Calu3 (cell line): ENCODE data around the gene EVPL. TPM values are rescaled to one million over a fixed set of nuclear protein-coding genes. Genes with fewer than 3 reads are reported as not detected.
A peak's percentile ranks its signal among the peaks of the same experiment; 100 is the strongest.

Experiments used
- BruUV-seq: library from RNA; stranded (reverse); fragments of 400-500 nt; replicated peaks from 2 replicates; lab custom pipeline; 2021; lab: Mats Ljungman, UMichigan
- CTCF ChIA-PET: fragments of 300-600 bp; sonication (Branson Sonifier 250); formaldehyde crosslinking; loops from one replicate; lab custom pipeline; 2022; ENCODE audit warnings: antibody characterized with exemption; lab: Charles Lee
- DNase-seq: peaks from one replicate; pipeline ENCODE4 v3.0.0; 2022
- H3K27ac Mint-ChIP-seq: one replicate; pipeline ENCODE4 v1.8.0; 2022; ENCODE audit warnings: mixed read lengths; ENCODE audit not compliant: unreplicated experiment
- H3K27me3 Mint-ChIP-seq: one replicate; pipeline ENCODE4 v1.8.0; 2022; ENCODE audit warnings: mixed read lengths; ENCODE audit not compliant: unreplicated experiment
- H3K36me3 Mint-ChIP-seq: one replicate; pipeline ENCODE4 v1.8.0; 2022; ENCODE audit warnings: mild to moderate bottlenecking, moderate library complexity, mixed read lengths; ENCODE audit not compliant: insufficient read depth, unreplicated experiment
- H3K4me1 Mint-ChIP-seq: one replicate; pipeline ENCODE4 v1.8.0; 2022; ENCODE audit warnings: mild to moderate bottlenecking, low read depth, mixed read lengths; ENCODE audit not compliant: unreplicated experiment
- H3K4me3 Mint-ChIP-seq: one replicate; pipeline ENCODE4 v1.8.0; 2022; ENCODE audit warnings: mild to moderate bottlenecking, low read depth, moderate library complexity, mixed read lengths; ENCODE audit not compliant: unreplicated experiment
- H3K9me3 Mint-ChIP-seq: one replicate; pipeline ENCODE4 v1.8.0; 2022; ENCODE audit warnings: low read depth, mixed read lengths; ENCODE audit not compliant: unreplicated experiment
- intact Hi-C: fragments of 100-400 bp; cut with micrococcal nuclease; formaldehyde crosslinking; loops from one replicate; pipeline ENCODE4 v1.10.0; 2022; ENCODE audit not compliant: unreplicated experiment
- total RNA-seq: library from RNA; stranded (reverse); gene quantifications from 2 replicates; pipeline ENCODE4 v1.2.3, GENCODE V29; 2022
- TF ChIP-seq, protein P1 (sequence below): fragments of 200-600 bp; IDR thresholded peaks from one replicate; pipeline ENCODE4 v1.8.0; 2022; ENCODE audit warnings: antibody characterized with exemption; ENCODE audit not compliant: unreplicated experiment

EVPL gene
- total RNA-seq, 1 experiment from 2014 or later: 51.8 TPM

DNA sequence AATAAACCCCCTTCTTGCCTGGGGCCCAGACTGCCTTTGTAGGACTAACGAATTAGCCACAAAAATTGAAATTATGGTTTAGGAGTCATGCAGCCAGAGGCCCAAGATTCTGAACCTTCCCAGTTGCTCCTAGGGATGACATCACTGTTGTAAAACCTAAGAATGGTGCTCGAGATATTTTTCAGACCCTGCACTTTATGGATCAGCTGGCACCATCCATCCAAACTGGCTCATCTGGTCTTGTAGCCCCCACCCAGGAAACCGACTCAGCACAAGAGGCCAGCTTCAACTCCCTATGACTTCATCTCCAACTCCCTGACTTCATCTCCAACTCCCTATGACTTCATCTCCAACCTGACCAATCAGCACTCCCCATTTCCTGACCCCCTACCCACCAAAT lies 10.9 kb upstream of the EVPL start:
- Mint-ChIP-seq H3K36me3 (peaks cover 40% of the 10 kb centered on the region), H3K27ac (peak overlapping the region; percentile 8), H3K9me3 (no peaks in the 10 kb centered on the region), H3K4me1 (no peaks in the 10 kb centered on the region), H3K4me3 (no peak overlapping the region), H3K27me3 (no peaks in the 10 kb centered on the region)
- CTCF ChIA-PET: no interaction called here
- intact Hi-C loops: no loop called here
- BruUV-seq: no TSS peak
- TF ChIP-seq, protein P1, sequence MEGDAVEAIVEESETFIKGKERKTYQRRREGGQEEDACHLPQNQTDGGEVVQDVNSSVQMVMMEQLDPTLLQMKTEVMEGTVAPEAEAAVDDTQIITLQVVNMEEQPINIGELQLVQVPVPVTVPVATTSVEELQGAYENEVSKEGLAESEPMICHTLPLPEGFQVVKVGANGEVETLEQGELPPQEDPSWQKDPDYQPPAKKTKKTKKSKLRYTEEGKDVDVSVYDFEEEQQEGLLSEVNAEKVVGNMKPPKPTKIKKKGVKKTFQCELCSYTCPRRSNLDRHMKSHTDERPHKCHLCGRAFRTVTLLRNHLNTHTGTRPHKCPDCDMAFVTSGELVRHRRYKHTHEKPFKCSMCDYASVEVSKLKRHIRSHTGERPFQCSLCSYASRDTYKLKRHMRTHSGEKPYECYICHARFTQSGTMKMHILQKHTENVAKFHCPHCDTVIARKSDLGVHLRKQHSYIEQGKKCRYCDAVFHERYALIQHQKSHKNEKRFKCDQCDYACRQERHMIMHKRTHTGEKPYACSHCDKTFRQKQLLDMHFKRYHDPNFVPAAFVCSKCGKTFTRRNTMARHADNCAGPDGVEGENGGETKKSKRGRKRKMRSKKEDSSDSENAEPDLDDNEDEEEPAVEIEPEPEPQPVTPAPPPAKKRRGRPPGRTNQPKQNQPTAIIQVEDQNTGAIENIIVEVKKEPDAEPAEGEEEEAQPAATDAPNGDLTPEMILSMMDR: no peak
- DNase-seq: no peak

DNA sequence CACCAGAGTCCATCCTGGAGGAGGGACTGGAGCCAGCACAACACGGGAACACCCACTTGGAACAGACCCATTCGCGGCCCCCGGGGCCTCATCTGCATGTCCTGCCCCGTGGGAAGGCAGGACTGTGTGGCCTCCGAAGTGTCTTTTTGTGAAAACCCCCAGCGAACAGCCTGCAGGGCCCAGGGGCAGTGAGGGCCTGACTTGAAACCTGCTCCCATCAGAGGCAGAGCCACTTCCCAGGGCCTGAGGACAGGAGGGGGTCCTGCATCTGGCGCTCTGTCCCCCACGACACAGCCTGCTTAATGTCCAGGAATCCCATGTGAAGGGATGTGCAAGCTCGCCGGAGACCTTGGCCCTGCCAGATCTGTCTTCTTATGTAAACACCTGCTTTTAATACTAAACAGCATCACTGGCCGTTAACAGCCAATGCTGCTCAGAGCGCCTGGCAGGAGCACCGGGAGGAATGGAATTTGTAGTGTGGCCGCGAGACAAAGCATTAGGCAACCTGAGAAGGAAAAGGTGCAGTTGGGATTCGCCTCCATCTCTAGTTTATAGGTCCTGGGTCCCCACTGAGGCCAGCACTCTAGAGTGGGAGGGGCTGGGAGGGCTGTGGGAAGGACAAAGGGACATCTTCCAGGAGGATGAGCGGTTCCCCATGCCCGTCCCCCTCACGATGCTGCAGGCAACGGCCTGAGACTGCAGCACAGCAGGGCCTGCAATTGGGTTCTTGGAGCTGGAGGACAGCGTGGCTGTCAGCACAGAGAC lies 9.6 kb upstream of the EVPL start:
- no TSS peak for BruUV-seq
- H3K4me3 Mint-ChIP-seq: no peak overlapping the region
- intact Hi-C loops: no loop called here
- H3K27me3 Mint-ChIP-seq: no peaks in the 10 kb centered on the region
- CTCF ChIA-PET: interaction anchor here (0.6 kb wide), 1 partner anchor 801 kb away, joined by 3 read pairs; no protein-coding TSS in a partner anchor
- TF ChIP-seq, protein P1: no peak
- no peaks in the 10 kb centered on the region for H3K9me3 Mint-ChIP-seq
- no peak for DNase-seq
- H3K27ac Mint-ChIP-seq: no peak overlapping the region
- H3K4me1 Mint-ChIP-seq: no peaks in the 10 kb centered on the region
- peaks cover 32% of the 10 kb centered on the region for H3K36me3 Mint-ChIP-seq

DNA sequence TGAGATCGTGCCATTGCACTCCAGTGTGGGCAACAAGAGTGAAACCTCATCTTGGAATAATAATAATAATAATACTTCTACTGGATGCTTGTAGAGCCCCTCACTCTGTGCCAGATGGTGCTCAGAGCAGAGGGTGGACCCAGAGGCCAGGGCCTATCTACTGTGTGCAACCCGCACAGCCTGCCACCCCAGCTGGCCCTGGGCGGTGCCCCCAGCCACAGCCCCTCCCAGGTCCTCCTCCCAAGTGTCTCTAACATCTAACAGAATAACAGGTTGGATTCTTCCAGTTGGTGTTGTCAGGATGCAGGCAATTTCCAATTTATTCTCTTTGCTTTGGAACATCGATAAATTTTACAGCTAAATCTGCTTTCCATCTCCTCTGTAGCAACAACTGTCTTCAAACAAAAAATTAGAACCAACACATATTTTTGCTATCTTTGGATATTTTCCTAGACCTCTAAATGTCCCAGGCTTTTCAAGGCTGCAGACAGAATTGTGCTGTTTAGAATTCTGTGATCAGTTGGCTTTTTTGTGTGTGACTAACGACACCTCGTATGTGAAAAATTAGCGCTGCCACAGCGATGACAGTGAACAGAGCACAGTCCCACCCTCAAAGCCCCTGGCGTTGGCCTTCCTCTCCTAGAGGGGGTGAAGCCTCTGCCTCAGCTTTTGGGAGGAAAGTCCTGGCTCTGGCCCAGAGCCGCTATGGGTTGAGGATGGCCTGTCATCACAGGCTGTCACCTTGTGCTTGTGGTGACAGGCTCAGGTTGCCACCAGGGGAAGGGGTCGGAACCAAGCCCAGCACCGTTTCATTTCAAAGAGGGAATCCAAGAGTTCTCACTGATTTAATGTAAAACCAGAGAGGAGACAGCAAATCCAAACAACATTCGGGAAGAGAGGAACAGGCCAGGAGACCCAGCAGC lies 7.6 kb upstream of the EVPL start:
- H3K36me3 Mint-ChIP-seq: peaks cover 18% of the 10 kb centered on the region
- peaks cover 4% of the 10 kb centered on the region for H3K4me1 Mint-ChIP-seq
- CTCF ChIA-PET: no interaction called here
- no peaks in the 10 kb centered on the region for H3K9me3 Mint-ChIP-seq
- BruUV-seq: no TSS peak
- no peak overlapping the region for H3K4me3 Mint-ChIP-seq
- no peaks in the 10 kb centered on the region for H3K27me3 Mint-ChIP-seq
- DNase-seq: no peak
- intact Hi-C loops: no loop called here
- no peak overlapping the region for H3K27ac Mint-ChIP-seq
- TF ChIP-seq, protein P1: no peak

DNA sequence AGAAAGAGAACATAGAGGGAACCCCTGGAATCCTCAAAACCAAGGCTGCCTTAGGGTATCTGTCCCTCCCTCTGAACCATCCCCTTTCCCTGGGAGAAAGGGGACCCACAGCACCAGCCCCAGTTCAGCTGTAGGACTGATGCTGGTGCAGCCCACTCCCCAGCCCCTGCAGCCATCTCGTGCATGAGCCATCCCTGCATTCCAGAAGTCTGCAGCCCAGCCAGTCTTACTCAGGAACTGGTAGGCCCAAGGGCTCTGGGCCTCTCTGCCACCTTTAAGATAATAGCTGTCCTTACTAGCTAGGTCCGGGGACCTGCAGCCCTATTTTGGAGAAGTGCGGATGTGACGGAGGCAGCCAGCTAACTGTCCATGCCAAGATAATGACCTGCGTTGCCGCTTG lies 6.0 kb upstream of the EVPL start:
- CTCF ChIA-PET: no interaction called here
- no peak for DNase-seq
- H3K4me1 Mint-ChIP-seq: peaks cover 15% of the 10 kb centered on the region

More for the DNA sequence above, 6.0 kb upstream of the EVPL start:
- Mint-ChIP-seq H3K36me3 (peaks cover 12% of the 10 kb centered on the region), H3K27ac (no peak overlapping the region), H3K4me3 (no peak overlapping the region), H3K27me3 (no peaks in the 10 kb centered on the region), H3K9me3 (no peaks in the 10 kb centered on the region)
- no TSS peak for BruUV-seq
- intact Hi-C loops: no loop called here
- TF ChIP-seq, protein P1: no peak
